GM12875 (cell line): Measurements from ENCODE around the gene ELMO1.

Experiments used
- H3K4me3 ChIP-seq: one replicate; pipeline ENCODE4 v1.5.1; 2011; ENCODE audit warnings: low read depth, low read length, control low read depth
- CTCF ChIP-seq: IDR thresholded peaks from 2 replicates; pipeline ENCODE4 v1.5.1; 2011; ENCODE audit warnings: low read depth, mild to moderate bottlenecking, control low read depth, inconsistent platforms, low read length, moderate library complexity, borderline replicate concordance; ENCODE audit not compliant: insufficient read depth

Gene ELMO1

GRCh38 chr7:36840904-36841303, 607.8 kb downstream of the ELMO1 start:
- no peak for TF ChIP-seq CTCF
- no peak overlapping the region for H3K4me3 ChIP-seq

GRCh38 chr7:36838616-36839225, 609.9 kb downstream of the ELMO1 start:
- no peak for TF ChIP-seq CTCF
- H3K4me3 ChIP-seq = no peak overlapping the region

GRCh38 chr7:36831049-36831448, 617.6 kb downstream of the ELMO1 start:
- TF ChIP-seq CTCF = no peak
- no peak overlapping the region for H3K4me3 ChIP-seq

GRCh38 chr7:36827726-36828703, 620.6 kb downstream of the ELMO1 start:
- H3K4me3 ChIP-seq = no peak overlapping the region
- no peak for TF ChIP-seq CTCF

- H3K4me3 ChIP-seq = no peak overlapping the region
- TF ChIP-seq CTCF = no peak
Observed at GRCh38 chr7:36825501-36825900, 623.2 kb downstream of the ELMO1 start.

- H3K4me3 ChIP-seq = no peak overlapping the region
- no peak for TF ChIP-seq CTCF
Observed at GRCh38 chr7:36823353-36823752, 625.3 kb downstream of the ELMO1 start.
